KBM-7 (cell line): ENCODE data around the gene CSK.
A peak's percentile ranks its signal among the peaks of the same experiment; 100 is the strongest.
"Not testable (repeated sequence)": the region's sequence is repeated elsewhere in the genome, so short reads cannot be mapped to it uniquely, and the experiment has no call there.

ENCODE experiments used
- DNase-seq: peaks from one replicate; pipeline ENCODE4 v3.0.0-alpha.2; 2015
- in situ Hi-C: fragments of 300-500 bp; cut with MboI; formaldehyde crosslinking; loops from 2 replicates; pipeline ENCODE4 v1.14.3; 2020; ENCODE audit warnings: low sequenced_read_pairs, low pct_unique_long_range_greater_than_20kb, mixed read lengths

The CSK gene

DNA sequence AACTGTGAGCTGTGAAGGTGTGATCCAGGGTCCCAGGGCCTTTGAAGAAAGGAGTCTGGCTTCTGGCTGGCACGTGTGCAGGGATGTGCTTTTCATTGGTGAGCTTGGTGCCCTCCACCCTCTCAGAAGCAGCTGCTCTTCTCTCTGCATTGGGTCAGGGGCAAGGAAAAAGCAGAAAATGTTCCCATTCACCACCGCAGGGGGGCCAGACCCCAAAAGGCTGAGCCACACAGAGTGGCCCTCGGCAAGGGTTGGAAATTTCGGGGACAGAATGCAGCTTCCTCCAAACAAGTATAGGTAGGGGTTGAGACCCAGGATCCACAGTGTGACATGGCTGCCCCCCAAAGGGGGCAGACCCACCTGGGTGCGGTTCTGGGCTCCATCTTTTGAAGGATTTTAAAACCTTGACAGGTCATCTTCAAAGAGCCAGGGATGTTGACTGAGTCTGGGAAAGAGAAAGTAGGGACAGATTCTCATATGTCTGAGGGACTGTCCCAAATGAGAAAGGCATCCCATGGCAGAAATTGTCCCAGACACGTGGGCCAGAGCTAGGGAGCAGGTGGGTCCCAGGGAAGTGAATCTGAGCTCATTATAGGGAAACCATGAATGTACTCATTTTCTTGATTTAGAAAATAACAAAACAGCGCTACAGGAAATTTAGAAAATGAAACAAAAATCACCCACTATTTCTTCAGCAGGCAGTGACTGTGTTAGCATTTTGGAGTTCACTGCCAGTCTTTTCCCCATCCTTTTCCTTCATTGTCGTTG lies 2.7 kb downstream of the CSK start:
- no peak for DNase-seq
- in situ Hi-C loops = no loop called here

DNA sequence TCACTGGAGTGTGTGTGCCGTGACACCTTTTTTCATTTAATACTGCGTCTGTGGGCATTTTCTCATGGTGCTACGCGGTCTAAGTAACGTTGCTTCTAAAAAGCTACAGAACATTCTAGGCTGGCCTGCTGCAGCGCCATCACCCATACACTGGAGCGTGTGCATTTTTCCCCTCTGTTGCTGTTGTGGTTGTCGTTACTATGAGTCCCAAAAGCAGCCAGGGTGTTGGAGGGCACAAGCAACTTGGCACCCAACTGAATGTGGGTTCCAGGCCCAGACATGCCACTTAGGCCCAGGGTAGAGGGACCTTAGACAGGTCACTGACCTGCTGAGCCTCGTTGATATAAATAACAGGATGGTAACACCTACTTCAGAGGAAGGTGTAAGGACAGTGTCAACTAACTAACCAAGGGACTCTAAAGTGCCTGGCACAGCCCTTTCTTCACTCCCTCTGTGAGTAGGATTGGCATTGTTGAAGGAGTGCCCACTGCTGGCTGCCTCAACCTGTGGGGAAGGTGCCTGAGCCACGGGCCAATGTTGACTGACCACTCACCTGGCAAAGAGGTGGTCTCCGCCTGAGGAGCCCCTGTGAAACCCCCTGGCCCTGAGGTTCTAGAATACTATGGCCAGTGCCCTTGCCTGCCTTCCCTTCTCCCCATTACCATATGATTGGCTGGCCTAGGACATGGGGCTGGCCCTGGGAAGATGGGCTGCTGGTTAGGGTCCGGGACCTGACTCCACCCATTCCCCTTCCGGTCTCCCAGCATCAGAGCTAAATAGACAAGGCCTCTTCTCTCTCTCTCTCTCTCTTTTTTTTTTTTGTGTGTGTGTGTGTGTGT lies 3.5 kb downstream of the CSK start:
- in situ Hi-C loops = no loop called here
- no peak for DNase-seq

DNA sequence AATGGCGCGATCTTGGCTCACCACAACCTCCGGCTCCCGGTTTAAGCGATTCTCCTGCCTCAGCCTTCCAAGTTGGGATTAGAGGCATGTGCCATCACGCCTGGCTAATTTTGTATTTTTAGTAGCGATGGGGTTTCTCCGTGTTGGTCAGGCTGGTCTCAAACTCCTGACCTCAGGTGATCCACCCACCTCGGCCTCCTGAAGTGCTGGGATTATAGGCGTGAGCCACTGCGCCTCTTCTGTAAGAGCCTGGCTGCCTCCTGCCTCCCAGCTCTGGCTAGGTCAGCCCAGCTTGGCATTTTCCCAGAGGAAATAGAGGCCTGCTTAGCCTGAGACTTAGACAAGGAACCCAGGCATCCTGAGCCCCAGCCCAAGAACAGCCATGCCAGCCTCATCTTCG lies 4.2 kb downstream of the CSK start:
- in situ Hi-C loops, DNase-seq: not testable (repeated sequence)

DNA sequence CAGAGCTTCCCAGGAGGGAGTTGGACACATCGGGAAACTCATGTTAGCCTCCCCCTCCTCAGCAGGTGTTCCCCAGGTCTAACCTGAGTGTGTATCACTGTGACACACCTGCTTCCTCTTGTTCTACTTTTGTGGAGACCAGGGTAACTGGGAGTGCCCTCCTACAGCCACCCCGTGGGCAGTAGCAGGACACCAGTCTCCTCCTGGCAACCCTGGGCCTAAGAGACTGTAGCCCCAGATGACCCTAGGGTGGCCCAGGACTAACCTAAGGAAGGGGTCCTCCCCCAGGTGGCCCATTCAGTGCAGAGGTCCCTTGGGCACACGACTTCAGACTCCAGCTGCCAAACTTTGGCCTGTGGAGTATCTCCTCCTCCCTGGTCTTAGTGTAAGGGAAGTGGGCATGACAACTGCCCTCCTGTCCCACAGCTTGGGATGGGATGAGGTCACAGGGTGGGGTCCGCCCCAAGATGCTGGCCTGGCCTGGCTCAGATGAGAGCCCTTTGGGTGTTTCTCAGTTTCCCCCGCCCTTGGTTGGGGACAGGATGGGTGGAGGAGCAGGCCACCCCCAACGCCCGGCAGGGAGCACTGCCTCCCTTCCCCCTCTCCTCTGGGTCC lies 4.8 kb downstream of the CSK start:
- no peak for DNase-seq
- in situ Hi-C loops = no loop called here

DNA sequence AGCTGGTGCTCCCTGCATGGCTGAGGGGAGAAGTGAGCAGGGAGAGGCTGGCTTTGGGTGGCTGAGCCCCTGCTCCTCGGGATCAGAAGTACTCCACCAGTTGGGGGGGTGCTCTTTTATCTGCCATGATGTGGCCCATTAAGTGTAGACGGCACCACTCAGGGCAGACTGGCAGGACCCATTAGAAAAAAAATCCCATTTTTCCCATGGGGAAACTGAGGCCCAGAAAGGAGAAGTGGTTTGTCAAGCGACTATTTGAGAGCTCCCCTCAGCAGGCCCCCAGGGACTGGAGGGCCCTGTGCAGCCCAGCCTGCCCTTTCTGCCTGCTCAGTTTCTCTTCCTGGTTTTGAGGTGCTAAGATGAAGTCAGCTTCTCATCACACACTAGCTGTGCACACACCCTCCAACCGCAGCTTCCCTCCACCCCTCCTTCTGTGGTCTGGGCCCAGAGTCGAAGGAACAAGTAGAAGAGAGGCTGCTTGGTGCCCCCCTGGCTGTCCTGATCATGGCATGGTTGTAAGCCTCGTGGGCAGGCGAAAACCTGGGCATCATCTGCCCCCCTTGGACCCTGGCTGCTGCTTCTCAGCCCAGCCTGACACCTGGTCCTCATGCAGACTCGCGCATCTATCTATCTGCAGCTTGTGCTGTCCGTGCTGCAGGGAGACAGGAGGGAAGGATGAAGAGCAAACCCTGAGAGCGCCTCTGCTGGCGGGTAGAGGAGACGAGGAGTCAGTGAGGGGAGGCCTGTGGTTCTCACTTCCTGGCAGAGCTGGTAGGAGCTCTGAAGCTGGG lies 5.6 kb downstream of the CSK start:
- in situ Hi-C loops = no loop called here
- DNase-seq = peak; percentile 100

DNA sequence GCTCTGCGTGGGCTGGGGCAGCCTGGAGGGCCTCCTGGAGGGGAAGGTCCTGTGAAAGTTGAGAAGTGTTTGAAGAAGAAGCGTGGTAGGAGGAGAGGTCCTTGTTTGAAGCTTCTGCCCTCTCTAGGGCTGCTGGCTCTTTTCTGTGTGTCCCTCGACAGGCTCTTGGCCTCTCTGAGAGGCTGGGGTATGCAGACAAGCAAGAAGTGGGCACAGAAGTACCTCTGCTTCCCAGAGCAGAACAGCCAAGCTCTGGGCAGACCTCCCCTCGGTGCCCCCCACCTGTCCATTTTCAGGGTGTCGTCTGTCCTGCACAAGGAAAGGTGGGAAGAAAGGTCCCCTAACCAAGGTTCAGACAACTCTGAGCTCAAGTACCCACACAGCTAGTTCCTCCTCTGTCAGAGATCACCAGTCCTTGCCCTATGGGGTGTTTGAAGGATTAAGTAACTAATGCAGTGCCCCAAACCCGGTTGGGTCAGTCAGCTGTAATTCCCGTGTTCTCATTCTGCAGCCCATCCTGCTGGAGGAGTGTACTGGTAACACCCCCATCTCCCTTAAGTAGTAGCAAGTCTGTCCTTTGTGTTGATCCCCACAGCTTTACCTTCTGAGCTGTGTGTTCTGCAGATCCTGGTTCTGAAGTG lies 6.3 kb downstream of the CSK start:
- no peak for DNase-seq
- in situ Hi-C loops = no loop called here

DNA sequence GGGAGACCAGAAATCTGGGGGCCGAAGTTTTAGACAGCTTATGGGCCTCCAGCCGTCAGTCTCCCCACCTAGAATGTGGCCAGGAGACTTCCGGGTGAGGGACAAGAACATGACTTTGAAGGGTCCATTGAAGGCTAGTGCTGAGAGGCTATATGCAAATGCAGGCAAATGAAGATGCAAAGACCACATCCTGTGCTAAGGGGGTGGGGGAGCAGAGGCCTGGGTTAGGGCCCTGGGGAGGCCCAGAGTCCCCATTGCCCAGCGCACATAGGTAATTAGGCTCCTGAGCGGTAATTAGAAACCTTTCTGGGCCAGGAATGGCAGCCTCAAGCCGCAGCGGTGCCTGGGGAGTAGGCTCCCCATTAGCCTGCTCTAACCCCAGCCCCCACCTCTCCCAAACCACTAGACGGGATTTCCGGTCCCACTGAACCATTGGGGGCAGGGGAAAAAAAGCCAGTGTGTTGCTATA lies 6.8 kb downstream of the CSK start:
- DNase-seq = peak; percentile 85
- in situ Hi-C loops = no loop called here

DNA sequence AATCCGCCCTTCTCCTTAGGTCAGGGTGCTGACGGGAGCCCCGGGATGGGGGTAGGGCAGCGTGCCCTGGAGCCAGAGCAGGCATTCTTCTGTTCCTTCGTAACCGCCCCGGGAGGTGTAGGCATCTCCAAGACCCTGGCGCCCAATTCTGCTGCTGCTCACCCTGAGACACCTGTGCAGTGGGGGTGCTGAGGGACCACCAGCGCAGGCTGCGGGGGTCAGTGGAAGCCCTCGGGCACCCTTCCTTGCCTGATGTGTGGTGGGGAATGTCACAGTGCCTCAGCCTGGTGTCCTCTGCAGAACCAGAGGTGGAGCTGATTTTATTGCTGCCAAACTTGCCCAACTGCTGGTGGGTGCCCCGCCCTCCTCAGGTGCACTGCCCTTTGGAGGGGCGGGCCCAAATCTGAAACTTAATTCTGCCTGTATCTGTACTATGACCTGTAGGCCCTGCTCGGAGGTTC lies 7.3 kb downstream of the CSK start:
- no peak for DNase-seq
- in situ Hi-C loops = no loop called here

DNA sequence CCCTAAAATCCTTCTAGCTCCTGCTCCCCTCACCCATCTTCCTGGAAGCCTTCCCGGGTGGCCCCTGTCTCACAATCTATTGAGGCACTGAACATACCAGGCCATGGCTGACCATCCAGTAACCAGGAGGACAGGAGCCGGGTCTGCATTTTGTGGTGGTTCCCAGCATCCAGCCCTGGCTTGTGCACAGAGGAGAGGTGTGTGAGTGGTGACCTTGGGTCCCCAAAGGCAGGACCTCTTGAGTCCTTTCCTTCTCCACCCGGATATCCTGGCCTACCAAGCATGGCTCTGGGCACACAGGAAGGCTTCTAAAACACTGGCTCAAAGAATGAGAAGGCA lies 7.8 kb downstream of the CSK start:
- in situ Hi-C loops = no loop called here

DNA sequence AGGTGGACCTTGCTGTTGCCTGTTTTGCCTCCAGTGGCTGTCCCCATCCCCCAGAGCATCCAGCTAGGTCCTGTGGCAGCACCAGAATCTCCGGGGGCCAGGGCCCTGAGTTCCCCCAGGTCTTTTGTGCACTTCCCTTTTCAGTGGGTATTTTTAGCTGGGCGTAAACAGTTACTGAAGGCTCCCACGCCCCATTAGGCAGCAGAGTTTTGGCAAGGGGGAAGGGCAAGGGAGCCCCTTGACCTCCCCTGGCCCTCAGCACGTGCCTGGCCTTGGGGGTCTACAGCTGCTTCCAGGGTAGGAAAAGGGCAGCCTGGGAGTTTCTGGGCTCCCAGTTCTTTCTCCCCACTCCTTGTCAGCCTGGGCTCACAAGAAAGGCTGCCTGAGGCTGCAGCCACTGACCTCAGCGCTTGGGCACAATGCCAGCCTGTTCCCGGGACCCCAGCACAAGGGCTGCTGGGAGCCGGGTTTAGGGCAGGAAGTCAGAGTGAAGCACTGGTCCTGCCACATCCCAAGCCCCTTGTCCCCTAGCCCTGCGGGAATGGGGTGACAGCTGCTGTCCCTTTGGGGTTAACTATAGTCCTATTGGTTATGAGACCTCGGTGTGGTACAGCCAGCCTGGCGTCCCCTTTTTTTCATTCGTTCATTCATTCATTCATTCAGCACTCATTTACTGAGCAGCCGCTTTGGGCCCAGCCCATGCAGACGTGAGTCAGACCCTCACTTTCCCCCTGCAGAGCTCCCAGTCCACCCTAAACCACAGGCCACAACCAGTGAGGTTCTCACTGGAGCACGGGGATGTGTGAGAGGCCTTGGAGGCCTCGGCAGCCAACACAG lies 8.4 kb downstream of the CSK start:
- in situ Hi-C loops = no loop called here
- peak; percentile 97 for DNase-seq

More for the DNA sequence above, 7.8 kb downstream of the CSK start:
- DNase-seq = no peak

DNA sequence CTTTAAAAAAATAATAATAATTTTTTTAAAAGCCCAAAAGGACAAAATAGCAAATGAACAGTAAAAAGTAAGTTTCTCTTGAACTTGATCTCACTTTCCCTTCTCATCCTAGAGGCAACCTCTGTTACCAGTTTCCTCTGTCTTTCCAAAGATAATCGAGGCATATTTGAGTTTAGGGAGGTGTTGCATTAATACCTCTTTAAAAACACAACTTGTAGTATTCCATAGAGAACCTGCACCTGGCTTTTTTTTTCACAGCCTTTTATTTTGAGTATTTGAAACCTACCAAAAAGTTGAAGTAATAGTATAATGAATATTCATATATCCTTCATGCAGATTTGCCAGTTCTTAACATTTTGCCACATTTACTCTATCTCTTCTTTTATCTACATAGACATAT lies 9.1 kb downstream of the CSK start:
- in situ Hi-C loops = no loop called here
- no peak for DNase-seq

DNA sequence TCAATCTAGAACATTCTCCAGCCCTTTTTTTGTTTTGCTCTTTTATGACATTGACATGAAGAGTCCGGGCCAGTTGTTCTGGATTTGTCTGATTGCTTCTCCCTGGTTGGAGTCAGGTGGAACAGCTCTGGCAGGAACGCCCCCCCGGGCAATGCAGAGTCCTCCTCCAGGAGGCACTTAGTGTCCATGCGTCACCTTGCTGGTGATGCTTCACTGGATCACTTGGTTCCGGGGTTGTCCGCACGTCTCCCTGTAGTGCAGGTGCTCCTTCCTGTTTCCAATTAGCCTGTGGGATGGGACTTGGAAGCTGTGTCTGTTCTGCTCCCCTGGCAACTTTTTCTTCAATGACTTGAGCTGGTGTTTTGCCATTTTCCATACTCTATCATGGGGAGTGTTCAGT lies 9.8 kb downstream of the CSK start:
- no peak for DNase-seq
- in situ Hi-C loops = no loop called here

DNA sequence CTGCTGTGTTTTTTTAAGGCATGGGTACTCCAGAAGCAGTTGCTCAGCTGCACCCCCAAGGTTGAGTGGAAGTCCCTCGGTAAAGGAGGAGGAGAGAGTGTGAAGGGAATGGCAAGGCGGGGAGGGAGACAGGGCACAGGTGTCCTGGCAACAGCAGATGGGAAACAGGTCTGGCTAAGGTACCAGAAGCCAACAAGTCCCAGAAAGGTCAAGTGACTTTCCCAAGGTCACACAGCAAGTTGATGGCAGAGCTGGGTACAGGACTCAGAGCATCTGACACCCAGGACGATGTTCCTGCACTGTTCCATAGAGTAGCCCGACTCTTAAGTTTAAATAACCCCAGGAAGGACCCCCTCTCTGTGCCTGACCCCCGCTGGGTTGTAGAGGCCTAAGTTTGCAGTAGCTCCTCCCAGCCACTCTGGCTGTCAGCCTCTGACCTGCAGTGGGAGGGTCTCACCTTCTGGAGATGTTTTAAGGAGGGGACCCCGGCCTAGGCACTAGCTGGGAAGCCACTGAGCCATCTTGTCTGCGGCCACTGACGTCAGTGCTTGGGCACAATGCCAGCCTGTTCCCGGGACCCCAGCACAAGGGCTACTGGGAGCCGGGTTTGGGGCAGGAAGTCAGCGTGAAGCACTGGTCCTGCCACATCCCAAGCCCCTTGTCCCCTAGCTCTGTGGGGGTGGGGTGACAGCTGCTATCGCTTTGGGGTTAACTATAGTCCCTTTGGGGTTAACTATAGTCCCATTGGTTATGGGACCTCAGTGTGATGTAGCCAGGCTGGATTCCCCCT lies 10.5 kb downstream of the CSK start:
- in situ Hi-C loops = no loop called here

DNA sequence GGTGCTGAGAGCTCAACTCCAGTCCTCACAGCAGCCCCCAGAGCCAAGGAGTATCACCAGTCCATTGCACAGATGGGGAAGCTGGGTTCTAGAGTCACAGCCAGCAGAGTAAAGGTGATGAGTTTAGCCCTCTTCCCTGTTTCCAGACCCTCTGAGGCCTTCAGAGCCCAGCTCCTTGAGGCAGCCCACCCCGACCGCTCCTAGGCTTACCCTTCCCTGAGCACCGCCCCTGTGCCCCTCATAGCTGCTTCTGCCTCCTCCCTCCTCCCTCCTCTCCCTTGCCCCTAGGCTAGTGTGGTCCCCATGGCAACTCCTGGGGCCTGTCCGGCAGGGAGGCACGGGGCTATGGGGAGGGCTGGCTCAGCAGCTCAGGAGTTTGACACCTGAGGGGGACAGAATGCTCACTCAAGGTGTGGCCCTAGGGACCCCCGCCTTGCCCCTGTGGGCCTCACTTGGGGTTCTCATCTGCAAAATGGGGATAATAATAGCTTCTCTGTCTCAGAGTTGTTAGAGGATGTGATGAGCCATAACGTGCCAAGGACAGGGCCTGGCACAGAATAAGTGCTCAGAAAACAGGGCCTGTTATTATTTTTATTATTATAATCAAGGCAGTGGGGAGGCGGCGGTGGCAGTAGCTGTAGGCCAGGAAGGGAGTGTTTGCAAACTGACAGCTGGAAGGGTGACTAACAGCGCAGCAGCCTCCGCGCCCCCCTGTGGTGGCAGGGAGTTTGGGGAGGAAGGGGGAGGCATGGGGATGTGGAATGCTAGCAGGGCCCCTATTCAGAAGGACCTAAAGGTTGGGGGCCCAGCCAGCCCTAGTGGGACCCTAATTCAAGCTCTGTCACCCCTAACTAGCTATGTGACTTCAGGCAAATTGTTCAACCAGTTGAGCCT lies 11.5 kb downstream of the CSK start:
- in situ Hi-C loops = no loop called here
- peak; percentile 64 for DNase-seq

More for the DNA sequence above, 10.5 kb downstream of the CSK start:
- DNase-seq = no peak

DNA sequence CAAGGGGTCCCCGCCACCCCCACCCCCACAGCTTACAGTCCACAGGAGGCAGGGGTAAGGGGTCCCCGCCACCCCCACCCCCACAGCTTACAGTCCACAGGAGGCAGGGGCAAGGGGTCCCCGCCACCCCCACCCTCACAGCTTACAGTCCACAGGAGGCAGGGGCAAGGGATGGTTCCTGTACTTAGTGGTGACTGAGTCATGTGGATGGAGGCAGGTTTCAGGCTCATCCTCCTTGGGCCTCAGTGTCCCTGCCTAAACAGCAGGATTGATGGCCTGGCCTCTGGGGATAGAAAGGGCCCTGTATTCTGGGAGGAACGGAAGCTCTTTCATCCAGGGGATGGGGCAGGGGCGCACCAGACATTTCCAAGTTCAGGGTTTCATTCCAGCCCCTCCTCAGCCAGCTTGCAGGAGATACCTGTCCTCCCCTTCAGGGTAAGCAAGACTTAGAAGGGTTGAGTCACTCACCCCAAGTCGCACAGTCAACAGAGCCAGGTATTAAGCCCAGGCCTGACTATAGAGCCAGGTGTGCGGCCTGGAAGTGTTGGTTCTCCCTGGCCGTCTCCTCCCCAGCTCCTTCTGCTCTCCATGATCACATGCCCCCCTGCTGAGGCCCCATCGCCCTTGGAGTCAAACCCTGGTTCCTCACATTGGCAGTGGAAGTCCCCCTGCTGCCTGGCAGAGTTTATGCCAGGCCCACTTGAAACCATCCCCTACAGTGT lies 12.5 kb downstream of the CSK start:
- in situ Hi-C loops = no loop called here
- no peak for DNase-seq

DNA sequence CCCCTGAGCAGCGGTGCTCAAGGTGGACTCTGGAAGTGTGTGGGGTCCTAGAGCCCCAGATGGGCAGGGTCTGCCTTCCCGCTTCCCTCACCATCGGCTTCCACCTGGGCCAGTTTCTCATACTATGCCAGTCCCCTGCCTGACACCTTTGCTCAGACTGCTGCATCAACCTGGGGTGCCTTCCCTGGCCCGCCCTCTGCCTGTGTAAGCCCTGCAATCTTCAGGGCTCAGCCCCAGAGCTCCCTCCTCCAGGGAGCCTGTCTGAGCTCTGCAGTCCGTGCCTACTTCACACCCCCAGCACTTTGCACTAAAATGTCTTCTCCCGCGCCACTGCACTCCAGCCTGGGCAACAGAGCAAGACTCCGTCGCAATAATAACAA lies 13.1 kb downstream of the CSK start:
- in situ Hi-C loops = no loop called here
- no peak for DNase-seq
